ENCODE measurements around the gene SCLT1.
"Not testable (repeated sequence)": the region's sequence is repeated elsewhere in the genome, so short reads cannot be mapped to it uniquely, and the experiment has no call there.

DNA sequence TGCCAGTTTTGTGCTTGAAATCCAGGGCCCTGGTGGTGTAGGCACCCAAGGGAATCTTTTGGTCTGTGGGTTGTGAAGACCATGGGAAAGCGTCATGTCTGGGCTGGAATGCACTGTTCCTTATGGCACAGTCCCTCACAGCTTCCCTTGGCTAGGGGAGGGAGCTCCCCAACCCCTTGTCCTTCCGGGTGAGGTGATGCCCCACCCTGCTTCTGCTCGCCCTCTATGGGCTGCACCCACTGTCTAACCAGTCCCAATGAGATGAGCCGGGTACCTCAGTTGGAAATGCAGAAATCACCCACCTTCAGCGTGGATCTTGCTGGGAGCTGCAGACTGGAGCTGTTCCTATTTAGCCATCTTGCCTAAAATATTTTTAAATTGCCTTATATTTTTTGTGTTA is 33.3 kb upstream of the SCLT1 start:
- TF ChIP-seq, protein P1, sequence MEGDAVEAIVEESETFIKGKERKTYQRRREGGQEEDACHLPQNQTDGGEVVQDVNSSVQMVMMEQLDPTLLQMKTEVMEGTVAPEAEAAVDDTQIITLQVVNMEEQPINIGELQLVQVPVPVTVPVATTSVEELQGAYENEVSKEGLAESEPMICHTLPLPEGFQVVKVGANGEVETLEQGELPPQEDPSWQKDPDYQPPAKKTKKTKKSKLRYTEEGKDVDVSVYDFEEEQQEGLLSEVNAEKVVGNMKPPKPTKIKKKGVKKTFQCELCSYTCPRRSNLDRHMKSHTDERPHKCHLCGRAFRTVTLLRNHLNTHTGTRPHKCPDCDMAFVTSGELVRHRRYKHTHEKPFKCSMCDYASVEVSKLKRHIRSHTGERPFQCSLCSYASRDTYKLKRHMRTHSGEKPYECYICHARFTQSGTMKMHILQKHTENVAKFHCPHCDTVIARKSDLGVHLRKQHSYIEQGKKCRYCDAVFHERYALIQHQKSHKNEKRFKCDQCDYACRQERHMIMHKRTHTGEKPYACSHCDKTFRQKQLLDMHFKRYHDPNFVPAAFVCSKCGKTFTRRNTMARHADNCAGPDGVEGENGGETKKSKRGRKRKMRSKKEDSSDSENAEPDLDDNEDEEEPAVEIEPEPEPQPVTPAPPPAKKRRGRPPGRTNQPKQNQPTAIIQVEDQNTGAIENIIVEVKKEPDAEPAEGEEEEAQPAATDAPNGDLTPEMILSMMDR (IDR thresholded peaks at IDR 0.05), result not testable (repeated sequence)
- not testable (repeated sequence) for TF ChIP-seq POLR2A (IDR thresholded peaks at IDR 0.05)
